ENCODE data around the gene EIF2S2.

Gene EIF2S2

DNA sequence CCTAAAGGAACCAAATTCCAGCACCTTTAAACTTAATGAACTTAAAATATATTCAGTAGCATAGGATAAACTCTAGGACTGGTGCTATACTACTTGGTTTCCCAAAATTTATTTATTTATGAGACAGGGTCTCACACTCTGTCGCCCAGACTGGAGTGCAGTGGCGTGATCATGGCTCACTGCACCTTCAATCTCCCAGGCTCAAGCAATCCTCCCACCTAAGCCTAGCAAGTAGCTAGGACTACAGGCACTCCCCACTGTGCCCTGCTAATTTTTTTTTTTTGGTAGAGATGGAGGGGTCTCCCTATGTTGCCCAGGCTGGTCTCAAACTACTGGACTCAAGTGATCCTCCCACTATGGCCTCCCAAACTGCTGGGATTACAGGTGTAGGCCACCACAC, 21.4 kb downstream of the EIF2S2 start:
- H3K27ac ChIP-seq (ENCODE audit: insufficient read depth in 1 of 2, low read depth in 1 of 2, low read length in 2 of 2, poor library complexity in 1 of 2, severe bottlenecking in 2 of 2): peak overlapping the region; percentile 25 to 59
- 100% methylated on average over 2 of the region's 2 CpGs for WGBS (ENCODE audit: insufficient coverage)
- POLR2A ChIA-PET: no interaction called here
- CTCF ChIA-PET: interaction anchor here (1.0 kb wide), 1 partner anchor 38 kb away, joined by 3 read pairs; no protein-coding TSS in a partner anchor
- no peaks in the 10 kb centered on the region for H3K9me3 ChIP-seq (ENCODE audit: control extremely low read depth in 1 of 5, control insufficient read depth in 4 of 5, insufficient read depth in 2 of 5, low read depth in 1 of 5, low read length in 4 of 5)
- H3K36me3 ChIP-seq (ENCODE audit: control insufficient read depth in 4 of 4, insufficient read depth in 4 of 4, low read length in 3 of 4): peaks cover 32 to 87% (median 64%) of the 10 kb centered on the region in 4 experiments
- H3K27me3 ChIP-seq (replicated peaks in 2 of 5; ENCODE audit: control insufficient read depth in 4 of 5, insufficient read depth in 5 of 5, low read length in 4 of 5): no peaks in the 10 kb centered on the region
- DNase-seq: no peak
- H3K4me1 ChIP-seq (ENCODE audit: control extremely low read depth in 1 of 4, control insufficient read depth in 4 of 4, insufficient read depth in 4 of 4, low read length in 3 of 4): no peaks in the 10 kb centered on the region
- H3K4me3 ChIP-seq (ENCODE audit: control insufficient read depth in 1 of 7, extremely low read depth in 1 of 7, insufficient read depth in 4 of 7, low read depth in 2 of 7, low read length in 6 of 7): no peak overlapping the region

DNA sequence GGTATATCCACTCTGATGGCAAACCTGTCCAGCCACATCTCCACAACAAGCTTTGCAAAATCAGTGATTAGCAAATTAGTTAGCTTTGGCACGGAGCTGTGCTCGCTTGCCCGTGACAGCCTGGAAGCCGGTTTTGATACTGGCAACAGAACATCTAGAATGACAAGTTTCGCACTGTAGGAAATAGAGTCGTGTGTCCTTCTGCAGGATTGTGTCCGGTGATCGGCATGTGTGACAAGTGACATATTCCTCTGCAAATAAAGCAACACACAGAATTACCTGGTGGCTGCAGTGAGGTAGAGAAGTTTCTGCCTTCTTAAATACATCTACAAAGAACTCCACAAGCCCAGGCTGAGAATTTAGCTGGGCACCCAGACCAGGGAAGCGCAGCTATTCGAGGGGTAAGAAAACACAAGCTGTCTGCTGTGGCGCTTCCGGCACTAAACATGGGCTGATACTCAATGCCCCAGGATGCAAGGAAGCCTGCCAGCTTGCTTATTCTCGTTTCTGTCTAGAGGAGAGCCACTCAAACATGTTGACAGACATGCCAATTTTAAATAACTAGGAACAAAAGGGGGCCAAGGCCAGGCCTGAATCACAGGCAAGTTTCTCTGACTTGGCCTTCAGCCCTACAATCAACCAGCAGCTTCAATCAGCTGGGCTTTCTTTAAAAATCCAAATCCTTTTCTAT, 22.2 kb downstream of the EIF2S2 start:
- POLR2A ChIA-PET: no interaction called here
- peaks cover 33 to 85% (median 60%) of the 10 kb centered on the region in 4 experiments for H3K36me3 ChIP-seq (ENCODE audit: control insufficient read depth in 4 of 4, insufficient read depth in 4 of 4, low read length in 3 of 4)

DNA sequence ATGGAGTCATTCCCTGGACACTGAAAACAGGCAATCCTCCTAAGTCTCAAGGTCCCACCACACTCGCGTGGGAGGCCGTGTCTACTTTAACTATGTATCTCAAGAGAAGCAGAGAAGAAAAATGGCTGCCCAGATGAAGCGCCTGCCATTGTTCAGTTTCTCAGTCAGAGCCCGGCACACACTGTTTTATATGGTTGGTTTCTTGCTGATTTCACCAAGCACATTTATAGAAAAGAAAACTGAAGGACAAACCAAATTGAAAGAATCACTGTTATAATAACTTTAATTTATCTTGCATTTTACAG, 22.9 kb downstream of the EIF2S2 start:
- H3K27me3 ChIP-seq (replicated peaks in 2 of 5; ENCODE audit: control insufficient read depth in 4 of 5, insufficient read depth in 5 of 5, low read length in 4 of 5): no peaks in the 10 kb centered on the region
- WGBS (ENCODE audit: insufficient coverage): no CpG with 5 or more reads among the region's 5 CpGs
- H3K36me3 ChIP-seq (ENCODE audit: control insufficient read depth in 4 of 4, insufficient read depth in 4 of 4, low read length in 3 of 4): peaks cover 40 to 84% (median 59%) of the 10 kb centered on the region in 4 experiments
- no peaks in the 10 kb centered on the region for H3K9me3 ChIP-seq (ENCODE audit: control extremely low read depth in 1 of 5, control insufficient read depth in 4 of 5, insufficient read depth in 2 of 5, low read depth in 1 of 5, low read length in 4 of 5)
- ChIA-PET CTCF (no interaction called here), POLR2A (no interaction called here)
- no peak overlapping the region for H3K27ac ChIP-seq (ENCODE audit: insufficient read depth in 1 of 2, low read depth in 1 of 2, low read length in 2 of 2, poor library complexity in 1 of 2, severe bottlenecking in 2 of 2)
- no peak overlapping the region for H3K4me3 ChIP-seq (ENCODE audit: control insufficient read depth in 1 of 7, extremely low read depth in 1 of 7, insufficient read depth in 4 of 7, low read depth in 2 of 7, low read length in 6 of 7)
- H3K4me1 ChIP-seq (ENCODE audit: control extremely low read depth in 1 of 4, control insufficient read depth in 4 of 4, insufficient read depth in 4 of 4, low read length in 3 of 4): no peaks in the 10 kb centered on the region
- DNase-seq: no peak

More for the DNA sequence above, 22.2 kb downstream of the EIF2S2 start:
- CTCF ChIA-PET: interaction anchor here (1.0 kb wide), 1 partner anchor 39 kb away, joined by 3 read pairs; no protein-coding TSS in a partner anchor
- Histone ChIP-seq H3K27me3 (replicated peaks in 2 of 5; ENCODE audit: control insufficient read depth in 4 of 5, insufficient read depth in 5 of 5, low read length in 4 of 5) (no peaks in the 10 kb centered on the region), H3K4me3 (ENCODE audit: control insufficient read depth in 1 of 7, extremely low read depth in 1 of 7, insufficient read depth in 4 of 7, low read depth in 2 of 7, low read length in 6 of 7) (no peak overlapping the region), H3K27ac (ENCODE audit: insufficient read depth in 1 of 2, low read depth in 1 of 2, low read length in 2 of 2, poor library complexity in 1 of 2, severe bottlenecking in 2 of 2) (no peak overlapping the region), H3K4me1 (ENCODE audit: control extremely low read depth in 1 of 4, control insufficient read depth in 4 of 4, insufficient read depth in 4 of 4, low read length in 3 of 4) (no peaks in the 10 kb centered on the region), H3K9me3 (ENCODE audit: control extremely low read depth in 1 of 5, control insufficient read depth in 4 of 5, insufficient read depth in 2 of 5, low read depth in 1 of 5, low read length in 4 of 5) (no peaks in the 10 kb centered on the region)
- WGBS (ENCODE audit: insufficient coverage): 100% methylated on average over 11 of the region's 13 CpGs
- no peak for DNase-seq

DNA sequence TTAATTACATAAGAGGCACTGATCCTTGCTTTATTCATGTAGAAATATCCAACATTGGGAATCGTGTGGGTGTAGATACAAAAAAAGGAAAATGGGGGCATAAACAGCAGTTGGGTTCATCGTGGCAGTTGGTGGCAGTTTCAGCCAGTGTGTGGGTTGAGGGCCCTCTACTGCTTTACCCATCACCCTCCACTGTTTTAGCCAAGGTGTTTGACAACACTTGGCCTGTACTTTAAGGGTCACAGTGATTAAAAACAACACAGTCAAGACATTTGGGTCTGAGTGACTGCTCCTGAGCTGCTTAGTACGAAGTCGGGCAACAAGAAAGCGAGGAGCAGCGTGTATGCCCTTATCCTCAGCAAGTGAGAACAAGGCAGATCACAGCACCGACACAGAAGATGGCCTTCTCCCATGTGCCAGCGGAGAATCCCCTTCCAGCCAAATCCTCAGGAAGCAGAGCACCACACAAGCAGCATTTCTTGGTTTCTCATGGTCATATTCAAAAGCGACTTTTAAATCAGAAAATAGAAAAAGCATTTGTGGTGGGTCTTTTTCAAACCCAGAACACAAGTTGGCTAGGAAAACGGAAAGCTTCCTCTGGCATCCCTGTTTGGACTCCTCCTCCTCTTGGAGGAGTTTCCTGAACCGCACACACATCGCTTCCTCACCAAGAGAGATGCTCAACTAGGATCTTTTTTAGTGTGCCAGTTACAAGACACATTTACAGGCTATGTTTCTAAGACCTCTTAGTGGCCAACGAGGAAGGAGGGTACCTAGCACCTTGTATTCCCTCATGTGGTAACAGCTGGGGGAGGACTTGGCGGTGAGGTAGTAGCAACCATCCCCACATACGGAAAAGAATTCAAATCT, 23.5 kb downstream of the EIF2S2 start:
- no peak for DNase-seq
- Histone ChIP-seq H3K4me1 (ENCODE audit: control extremely low read depth in 1 of 4, control insufficient read depth in 4 of 4, insufficient read depth in 4 of 4, low read length in 3 of 4) (peaks cover 0 to 4% (median 1%) of the 10 kb centered on the region in 4 experiments), H3K27ac (ENCODE audit: insufficient read depth in 1 of 2, low read depth in 1 of 2, low read length in 2 of 2, poor library complexity in 1 of 2, severe bottlenecking in 2 of 2) (no peak overlapping the region), H3K4me3 (ENCODE audit: control insufficient read depth in 1 of 7, extremely low read depth in 1 of 7, insufficient read depth in 4 of 7, low read depth in 2 of 7, low read length in 6 of 7) (no peak overlapping the region), H3K9me3 (ENCODE audit: control extremely low read depth in 1 of 5, control insufficient read depth in 4 of 5, insufficient read depth in 2 of 5, low read depth in 1 of 5, low read length in 4 of 5) (no peaks in the 10 kb centered on the region), H3K36me3 (ENCODE audit: control insufficient read depth in 4 of 4, insufficient read depth in 4 of 4, low read length in 3 of 4) (peaks cover 38 to 84% (median 57%) of the 10 kb centered on the region in 4 experiments), H3K27me3 (replicated peaks in 2 of 5; ENCODE audit: control insufficient read depth in 4 of 5, insufficient read depth in 5 of 5, low read length in 4 of 5) (no peaks in the 10 kb centered on the region)
- WGBS (ENCODE audit: insufficient coverage): 95% methylated on average over 15 of the region's 15 CpGs
- ChIA-PET CTCF (no interaction called here), POLR2A (no interaction called here)

DNA sequence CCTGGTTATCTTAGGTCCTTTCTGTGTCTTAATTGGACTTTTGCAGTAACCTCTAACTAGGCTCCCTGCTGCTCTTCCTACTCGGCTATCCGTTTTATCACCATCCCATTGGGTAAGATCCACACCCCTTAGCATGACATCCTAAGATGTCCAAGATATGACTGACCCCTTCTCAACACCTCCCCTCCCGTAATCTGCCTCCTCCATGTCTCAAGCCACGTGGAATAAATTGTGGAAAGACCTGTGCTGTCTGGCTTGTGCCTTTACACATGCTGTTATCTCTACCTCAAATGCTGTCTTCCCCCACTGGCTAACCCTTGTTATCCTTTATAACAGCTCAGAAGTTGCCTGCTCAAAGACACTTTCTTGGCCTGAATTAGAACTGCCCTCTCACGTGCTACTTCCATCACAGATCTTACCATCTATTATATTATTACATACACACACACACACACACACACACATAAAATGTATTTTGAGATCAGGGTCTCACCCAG, 26.5 kb downstream of the EIF2S2 start:
- Histone ChIP-seq H3K27me3 (replicated peaks in 2 of 5; ENCODE audit: control insufficient read depth in 4 of 5, insufficient read depth in 5 of 5, low read length in 4 of 5) (no peaks in the 10 kb centered on the region), H3K4me1 (ENCODE audit: control extremely low read depth in 1 of 4, control insufficient read depth in 4 of 4, insufficient read depth in 4 of 4, low read length in 3 of 4) (peaks cover 0 to 7% (median 2%) of the 10 kb centered on the region in 4 experiments), H3K36me3 (ENCODE audit: control insufficient read depth in 4 of 4, insufficient read depth in 4 of 4, low read length in 3 of 4) (peaks cover 28 to 87% (median 52%) of the 10 kb centered on the region in 4 experiments), H3K9me3 (ENCODE audit: control extremely low read depth in 1 of 5, control insufficient read depth in 4 of 5, insufficient read depth in 2 of 5, low read depth in 1 of 5, low read length in 4 of 5) (no peaks in the 10 kb centered on the region), H3K4me3 (ENCODE audit: control insufficient read depth in 1 of 7, extremely low read depth in 1 of 7, insufficient read depth in 4 of 7, low read depth in 2 of 7, low read length in 6 of 7) (no peak overlapping the region), H3K27ac (ENCODE audit: insufficient read depth in 1 of 2, low read depth in 1 of 2, low read length in 2 of 2, poor library complexity in 1 of 2, severe bottlenecking in 2 of 2) (no peak overlapping the region)
- 98% methylated on average over 5 of the region's 5 CpGs for WGBS (ENCODE audit: insufficient coverage)
- ChIA-PET POLR2A (interaction anchor here (0.7 kb wide), 1 partner anchor 365 kb away, joined by 4 read pairs; no protein-coding TSS in a partner anchor), CTCF (no interaction called here)
- DNase-seq: peak in 1 of 3 donors; percentile 30

DNA sequence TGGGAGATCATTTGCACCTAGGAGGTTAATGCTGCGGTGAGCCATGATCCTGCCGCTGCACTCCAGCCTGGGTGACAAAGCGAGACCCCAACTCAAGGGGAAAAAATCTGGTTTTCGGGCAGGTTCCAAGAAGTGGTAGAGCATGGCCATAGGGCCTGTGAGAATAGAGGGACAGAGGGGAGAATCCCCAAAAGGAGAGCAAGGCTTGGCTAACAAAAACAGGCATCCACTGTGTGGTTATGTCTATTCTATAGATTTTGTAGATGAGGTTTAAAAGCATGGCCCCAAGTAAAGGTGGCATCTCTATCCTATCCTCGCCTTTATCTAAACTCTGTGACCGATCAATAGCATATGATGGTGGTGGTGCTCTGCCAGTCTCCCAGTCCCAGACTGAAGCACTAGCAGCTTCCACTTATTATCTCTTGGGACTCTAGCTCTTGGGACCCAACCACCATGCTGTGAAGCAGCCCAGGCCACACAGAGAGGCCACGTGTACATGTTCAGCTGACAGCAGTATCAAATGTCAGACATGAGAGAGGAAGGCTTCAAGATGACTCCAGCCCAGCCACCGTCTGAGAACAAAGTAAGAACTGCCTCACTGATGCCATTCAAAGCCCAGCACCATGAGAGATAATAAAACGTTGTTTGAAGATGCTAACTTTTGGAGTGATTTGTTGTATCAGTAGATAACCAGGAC, 27.7 kb downstream of the EIF2S2 start:
- WGBS (ENCODE audit: insufficient coverage): 95% methylated on average over 8 of the region's 9 CpGs
- DNase-seq: no peak
- CTCF ChIA-PET: interaction anchor here (1.0 kb wide), 1 partner anchor 12 kb away, joined by 3 read pairs; no protein-coding TSS in a partner anchor
- Histone ChIP-seq H3K9me3 (ENCODE audit: control extremely low read depth in 1 of 5, control insufficient read depth in 4 of 5, insufficient read depth in 2 of 5, low read depth in 1 of 5, low read length in 4 of 5) (no peaks in the 10 kb centered on the region), H3K4me3 (ENCODE audit: control insufficient read depth in 1 of 7, extremely low read depth in 1 of 7, insufficient read depth in 4 of 7, low read depth in 2 of 7, low read length in 6 of 7) (no peak overlapping the region), H3K4me1 (ENCODE audit: control extremely low read depth in 1 of 4, control insufficient read depth in 4 of 4, insufficient read depth in 4 of 4, low read length in 3 of 4) (peaks cover 0 to 7% (median 2%) of the 10 kb centered on the region in 4 experiments), H3K27ac (ENCODE audit: insufficient read depth in 1 of 2, low read depth in 1 of 2, low read length in 2 of 2, poor library complexity in 1 of 2, severe bottlenecking in 2 of 2) (no peak overlapping the region), H3K27me3 (replicated peaks in 2 of 5; ENCODE audit: control insufficient read depth in 4 of 5, insufficient read depth in 5 of 5, low read length in 4 of 5) (no peaks in the 10 kb centered on the region), H3K36me3 (ENCODE audit: control insufficient read depth in 4 of 4, insufficient read depth in 4 of 4, low read length in 3 of 4) (peaks cover 21 to 89% (median 54%) of the 10 kb centered on the region in 4 experiments)
- POLR2A ChIA-PET: no interaction called here
